A172 (cell line): ENCODE data around the gene OLFM2. TPM values are rescaled to one million over a fixed set of nuclear protein-coding genes. Genes with fewer than 3 reads are reported as not detected.
A peak's percentile ranks its signal among the peaks of the same experiment; 100 is the strongest.

Experiments used
- DNase-seq: peaks from one replicate; pipeline ENCODE4 v3.0.0-alpha.2; 2015; ENCODE audit warnings: low spot score
- total RNA-seq: library from RNA; depleted of rRNA; stranded (reverse); fragments of >200 nt; shearing (Covaris generic); gene quantifications from 2 replicates; pipeline ENCODE4 v1.2.3, GENCODE V29; 2014

Gene OLFM2
- total RNA-seq, 1 experiment from 2014 or later: 2.2 TPM

DNA sequence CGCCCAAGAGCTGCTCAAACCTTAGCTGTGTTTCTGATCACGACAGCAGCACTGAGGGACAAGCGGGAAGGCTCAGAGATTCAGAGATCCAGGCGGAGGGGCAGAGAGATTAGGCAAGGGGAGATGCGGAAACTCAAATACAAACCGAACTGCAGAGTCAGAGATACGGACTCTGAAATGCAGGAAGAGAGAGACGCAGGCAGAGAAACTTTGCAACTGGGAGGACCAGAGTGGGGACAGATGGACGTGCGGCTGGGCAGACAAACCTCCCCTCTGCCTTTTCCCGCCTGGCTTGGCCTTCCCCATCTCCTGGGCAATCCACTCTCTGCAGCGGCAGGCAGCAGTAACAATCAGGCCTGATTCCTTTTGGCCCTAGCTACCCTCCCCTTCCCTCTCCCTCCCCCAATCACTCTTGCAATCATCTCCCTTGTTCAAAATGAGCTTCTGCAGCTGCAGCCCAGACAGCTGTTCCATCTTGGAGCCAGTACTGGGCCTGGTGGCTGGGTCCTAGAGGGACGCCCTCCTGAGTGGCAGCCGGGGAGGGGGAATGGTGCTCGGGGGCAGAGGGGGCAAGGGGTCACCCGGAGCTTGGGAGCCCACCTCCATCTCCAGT is 29.7 kb downstream of the OLFM2 start:
- DNase-seq: no peak

DNA sequence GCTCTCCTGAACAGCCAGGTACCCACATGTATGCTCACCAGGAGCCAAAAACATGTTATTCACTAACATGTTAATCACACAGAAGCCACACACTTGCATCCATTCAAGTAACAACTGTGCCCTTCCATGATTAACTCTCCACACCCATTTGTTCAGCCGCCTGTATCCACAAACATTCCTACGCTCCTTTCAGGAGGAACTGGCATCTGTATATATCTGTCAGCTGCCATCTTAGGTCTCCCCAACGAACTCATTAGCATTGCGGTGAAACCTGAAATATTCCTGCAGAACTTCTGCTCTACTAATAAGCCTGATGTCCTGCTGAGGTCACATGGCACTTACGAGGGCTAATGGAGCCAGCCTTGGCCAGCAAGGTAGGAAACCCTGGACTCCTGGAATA is 33.0 kb downstream of the OLFM2 start:
- no peak for DNase-seq

DNA sequence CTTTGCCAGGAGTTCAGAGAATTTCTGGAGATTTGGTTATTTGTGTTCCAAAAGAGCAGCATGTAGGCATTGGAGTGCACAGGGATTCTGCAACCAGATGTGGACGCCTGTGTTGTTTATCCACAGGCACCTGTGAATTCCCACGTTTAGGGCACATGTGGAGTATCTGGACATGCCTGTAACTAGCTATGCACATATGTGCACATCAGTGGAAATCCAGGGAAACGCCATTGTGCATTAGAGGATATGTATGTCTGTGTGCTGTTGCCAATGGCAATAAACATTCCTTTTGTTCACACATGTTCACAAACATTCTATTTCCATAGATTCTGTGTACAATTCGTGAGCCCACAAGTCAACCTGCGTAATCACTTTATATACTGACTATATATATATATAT is 34.7 kb downstream of the OLFM2 start:
- DNase-seq: no peak

DNA sequence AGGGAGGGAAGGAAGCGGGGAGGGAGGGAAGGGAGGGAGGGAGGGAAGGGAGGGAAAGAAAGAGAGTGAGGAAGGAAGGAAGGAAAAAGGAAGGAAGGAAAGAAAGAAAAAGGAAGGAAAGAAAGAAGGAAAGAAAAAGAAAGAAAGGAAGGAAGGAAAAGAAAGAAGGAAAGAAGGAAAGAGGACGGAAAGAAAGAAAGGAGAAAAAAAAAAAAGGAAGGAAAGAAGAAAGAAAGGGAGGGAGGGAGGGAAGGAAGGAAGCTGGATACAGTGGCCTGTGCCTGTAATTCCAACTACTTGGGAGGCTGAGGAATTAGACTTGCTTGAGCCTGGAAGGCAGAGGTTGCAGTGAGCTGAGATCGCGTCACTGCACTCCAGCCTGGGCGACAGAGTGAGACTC is 35.3 kb downstream of the OLFM2 start:
- no peak for DNase-seq

DNA sequence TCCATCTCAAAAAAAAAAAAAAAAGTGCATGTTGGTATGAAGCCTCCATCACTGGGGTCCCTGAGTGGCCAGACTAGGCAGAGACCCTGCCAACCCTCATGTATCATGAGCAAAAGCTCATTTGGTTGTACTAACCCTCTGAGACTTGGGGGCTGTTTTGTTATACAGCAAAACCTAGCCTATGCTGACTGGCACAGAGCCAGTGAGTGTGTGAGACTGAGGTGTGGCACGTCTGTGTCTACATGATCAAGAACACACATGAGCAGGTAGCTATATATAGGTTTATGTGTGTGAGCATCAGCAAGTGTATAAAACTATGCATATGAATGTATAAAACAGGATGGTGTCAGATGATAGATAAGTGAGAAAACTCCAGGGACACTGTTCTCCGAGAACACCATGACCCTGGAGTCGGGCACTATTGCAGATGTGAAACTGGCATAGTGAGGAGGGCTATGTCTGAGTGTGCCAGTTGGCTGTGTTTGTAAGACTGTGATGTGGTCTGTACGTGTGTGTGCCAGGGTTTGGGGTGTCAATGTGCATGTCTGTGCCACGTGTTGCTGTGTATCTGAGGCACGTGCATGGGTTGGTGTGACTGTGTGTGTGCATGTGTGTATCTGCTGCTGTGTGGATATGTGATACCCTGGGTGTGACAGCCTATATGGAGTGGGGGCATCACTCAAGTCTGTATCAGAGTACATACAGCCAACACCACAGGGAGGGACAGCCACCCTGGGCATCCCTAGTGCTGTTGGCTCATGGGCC is 44.5 kb downstream of the OLFM2 start:
- no peak for DNase-seq

DNA sequence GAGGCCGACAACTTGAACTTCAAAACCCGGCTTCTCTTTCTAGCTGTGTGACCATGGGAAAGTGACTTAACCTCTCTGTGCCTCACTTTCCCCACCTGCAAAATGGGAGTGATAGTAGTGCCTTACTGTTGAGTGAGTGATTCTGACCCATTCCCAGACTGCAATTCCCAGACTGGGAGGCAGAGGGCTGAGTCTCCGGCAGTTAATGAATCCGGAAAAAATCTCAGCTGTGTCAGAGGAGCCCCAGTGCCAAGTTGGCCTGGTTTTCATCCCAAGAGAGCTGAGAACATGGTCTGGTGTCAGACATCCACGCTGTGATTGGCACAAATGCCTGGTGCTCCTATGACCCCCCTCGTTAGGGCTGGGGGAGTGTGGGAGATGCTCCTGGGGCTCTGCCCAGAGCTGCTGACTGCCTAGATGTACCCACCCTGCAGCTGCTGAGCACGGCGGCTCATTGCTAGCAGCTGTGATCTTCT is 51.2 kb downstream of the OLFM2 start:
- DNase-seq: no peak

DNA sequence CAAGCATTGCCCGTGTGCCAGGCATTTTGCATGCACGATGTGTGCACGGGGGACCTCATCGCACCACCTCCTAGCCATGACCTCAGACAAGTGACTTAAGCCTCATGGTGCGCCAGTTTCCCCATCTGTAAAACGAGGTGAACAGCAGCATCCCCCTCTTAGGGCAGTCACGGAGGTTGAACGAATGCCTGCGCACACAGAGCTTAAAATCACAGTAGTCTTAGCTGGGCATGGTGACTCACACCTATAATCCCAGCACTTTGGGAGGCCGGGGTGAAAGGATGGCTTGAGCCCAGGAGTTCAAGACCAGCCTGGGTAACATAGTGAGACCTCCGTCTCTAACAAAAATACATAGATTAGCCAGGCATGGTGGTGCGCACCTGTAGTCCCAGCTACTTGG is 52.6 kb downstream of the OLFM2 start:
- DNase-seq: no peak

DNA sequence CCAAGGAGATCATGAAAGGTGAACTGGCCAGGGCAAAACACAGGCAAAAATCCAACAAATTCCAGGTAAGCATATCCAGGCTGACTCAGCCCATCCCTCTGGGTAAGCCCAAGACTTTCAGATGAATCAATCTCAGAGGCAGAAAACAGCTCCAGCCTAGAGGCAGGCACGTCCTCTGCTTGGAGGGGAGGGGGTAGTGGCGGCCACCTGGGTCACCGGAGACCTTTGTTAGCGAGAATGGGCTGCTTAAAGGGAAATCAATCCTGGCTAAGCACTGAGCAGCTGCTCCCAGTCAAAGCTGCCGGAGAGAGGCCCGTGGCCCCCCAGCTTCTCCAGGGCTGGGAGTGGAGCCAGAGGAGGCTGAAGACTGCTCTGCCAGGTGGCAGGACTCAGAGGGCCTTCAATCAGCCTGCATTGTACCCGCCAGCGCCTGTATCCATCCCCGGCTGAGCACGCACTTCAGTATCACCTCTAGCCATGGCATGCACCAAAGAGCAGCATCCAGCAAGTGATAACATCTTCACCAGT is 53.0 kb downstream of the OLFM2 start:
- DNase-seq: no peak

DNA sequence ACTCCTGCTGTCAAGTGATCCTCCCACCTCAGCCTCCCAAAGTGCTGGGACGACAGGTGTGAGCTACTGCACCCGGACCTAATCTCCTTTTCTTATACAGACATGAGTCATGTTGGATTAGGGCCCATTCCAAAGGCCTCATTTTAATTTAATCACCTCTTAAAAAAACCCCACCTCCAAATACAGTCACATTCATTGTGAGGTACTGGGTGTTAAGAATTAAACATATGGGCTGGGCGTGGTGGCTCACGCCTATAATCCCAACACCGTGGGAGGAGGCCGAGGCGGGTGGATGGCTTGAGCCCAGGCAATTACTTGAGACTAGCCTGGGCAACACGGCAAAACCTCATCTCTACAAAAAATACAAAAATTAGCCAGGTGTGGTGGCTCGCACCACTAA is 54.6 kb downstream of the OLFM2 start:
- DNase-seq: peak; percentile 39

DNA sequence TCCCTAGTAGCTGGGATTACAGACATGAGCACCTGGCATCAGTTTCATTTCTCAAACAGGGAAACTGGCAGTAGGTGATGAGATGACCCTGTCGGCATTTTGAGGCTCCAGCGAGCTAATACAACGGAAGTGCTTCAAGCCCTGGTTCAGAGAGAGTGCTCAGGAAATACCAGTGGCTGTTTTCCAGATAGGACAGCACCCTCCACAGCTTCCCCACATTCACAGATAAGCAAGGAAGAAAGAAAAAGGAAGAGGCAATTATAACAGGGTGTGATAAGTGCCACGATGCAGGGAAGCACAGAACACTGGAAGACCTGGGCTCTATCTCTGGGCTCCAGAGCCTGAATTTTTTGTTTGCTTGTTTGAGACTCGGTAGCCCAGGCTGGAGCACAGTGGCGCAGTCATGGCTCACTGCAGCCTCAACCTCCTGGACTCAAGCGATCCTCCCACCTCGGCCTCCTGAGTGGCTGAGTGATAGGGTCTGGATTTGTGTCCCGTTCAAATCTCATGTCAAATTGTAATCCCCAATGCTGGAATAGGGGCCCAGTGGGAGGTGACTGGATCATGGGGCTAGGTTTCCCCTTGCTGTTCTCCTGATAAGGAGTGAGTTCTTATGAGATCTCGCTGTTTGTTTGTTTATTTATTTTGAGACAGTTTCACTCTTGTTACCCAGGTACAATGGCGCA is 57.7 kb downstream of the OLFM2 start:
- DNase-seq: peak; percentile 27

DNA sequence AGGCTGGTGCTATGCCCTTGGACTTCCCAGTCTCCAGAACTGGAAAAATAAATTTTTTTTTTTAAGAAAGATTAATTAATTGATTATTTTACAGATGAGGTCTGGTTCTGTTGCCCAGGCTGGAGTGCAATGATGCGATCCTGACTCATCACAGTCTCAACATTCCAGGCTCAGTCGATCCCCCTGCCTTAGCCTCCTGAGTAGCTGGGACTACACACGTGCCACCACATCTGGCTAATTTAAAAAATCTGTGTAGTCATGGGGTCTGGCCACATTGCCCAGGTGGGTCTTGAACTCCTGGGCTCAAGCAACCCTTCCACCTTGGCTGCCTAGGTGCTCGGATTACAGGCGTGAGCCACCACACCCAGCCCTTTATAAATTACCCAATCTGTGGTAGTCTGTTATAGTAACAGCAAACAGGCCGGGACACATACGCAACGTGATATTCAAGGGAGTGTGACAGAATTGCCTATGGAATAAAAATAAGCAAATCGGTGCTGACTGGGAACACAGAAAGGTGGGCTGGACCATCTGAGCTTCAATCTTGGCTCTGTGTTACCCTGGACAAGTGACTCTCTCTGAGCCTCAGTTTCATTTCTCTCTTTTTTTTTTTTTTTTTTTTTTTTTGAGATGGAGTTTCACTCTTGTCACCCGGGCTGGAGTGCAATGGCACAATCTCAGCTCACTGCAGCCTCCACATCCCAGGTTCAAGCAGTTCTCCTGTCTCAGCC is 58.4 kb downstream of the OLFM2 start:
- peak; percentile 43 for DNase-seq

DNA sequence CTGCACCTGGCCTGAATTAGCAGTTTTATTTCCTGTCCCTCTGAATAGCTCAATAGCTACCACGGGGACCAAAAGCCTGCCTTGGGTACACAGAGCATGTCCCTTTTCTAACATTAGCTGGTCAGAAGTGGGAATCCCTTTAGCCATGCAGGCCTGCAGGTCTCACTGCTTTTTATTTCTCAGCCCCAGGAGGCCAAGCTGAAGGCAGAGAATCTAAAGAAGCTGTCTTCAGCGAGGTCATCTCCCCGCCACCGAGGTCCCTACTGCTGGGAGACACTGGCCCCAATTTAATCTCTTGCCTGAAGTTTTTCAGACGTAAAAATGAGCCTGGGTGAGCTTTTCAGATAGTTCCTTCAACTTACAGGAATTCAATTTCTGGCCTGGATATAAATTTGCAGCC is 60.5 kb downstream of the OLFM2 start:
- DNase-seq: no peak

DNA sequence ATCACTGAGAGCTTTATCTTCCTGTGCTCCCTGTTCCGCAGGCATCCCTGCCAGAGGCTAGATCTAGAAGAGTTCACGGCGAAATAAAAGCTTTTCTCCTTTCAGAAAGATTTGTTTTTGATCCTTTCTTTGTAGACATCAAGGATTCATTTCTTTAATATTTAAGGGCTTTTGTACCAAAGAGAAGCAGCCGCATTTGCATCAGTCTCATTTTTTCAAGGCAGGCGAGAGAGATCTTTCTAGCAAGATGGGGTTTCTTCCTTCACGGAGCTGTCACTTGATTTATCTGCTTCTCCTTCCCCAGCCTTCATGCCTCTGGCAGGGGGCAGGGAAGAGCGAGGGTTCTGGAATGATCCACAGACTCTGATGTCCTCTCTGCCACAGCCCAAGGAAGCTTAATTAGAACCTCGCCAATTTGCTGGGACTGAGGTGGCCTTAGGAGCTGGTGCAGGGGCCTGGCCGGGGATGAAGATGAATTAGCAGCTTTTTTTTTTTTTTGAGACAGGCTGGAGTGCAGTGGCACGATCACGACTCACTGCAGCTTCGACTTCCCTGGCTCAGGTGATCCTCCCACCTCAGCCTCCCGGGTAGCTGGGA is 61.2 kb downstream of the OLFM2 start:
- no peak for DNase-seq

DNA sequence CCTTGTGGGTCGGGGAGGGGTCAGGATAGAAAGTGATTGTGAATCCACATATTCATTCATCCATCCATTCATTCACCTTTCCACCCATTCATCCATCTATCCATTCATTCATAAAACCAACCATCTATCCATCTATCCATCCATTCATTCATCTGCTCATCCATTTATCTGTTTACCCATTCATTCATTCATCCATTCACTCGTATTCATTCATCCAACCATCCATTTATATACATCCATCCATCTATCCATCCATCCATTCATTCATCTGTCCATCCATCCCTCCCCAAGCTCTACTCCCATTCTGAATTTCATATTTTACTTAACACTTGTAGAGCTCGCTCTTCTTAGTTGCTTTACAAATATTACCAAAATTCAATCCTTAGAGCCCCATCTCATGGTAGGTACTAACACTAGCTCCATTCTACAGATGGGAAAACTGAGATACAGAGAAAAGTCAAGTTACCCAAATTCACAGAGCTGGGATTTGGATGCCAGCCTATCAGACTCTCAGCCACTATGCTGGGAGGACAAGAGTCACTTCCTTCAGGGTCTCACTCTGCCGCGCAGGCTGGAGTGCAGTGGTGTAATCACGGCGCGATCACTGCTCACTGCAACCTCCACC is 63.6 kb downstream of the OLFM2 start:
- no peak for DNase-seq

DNA sequence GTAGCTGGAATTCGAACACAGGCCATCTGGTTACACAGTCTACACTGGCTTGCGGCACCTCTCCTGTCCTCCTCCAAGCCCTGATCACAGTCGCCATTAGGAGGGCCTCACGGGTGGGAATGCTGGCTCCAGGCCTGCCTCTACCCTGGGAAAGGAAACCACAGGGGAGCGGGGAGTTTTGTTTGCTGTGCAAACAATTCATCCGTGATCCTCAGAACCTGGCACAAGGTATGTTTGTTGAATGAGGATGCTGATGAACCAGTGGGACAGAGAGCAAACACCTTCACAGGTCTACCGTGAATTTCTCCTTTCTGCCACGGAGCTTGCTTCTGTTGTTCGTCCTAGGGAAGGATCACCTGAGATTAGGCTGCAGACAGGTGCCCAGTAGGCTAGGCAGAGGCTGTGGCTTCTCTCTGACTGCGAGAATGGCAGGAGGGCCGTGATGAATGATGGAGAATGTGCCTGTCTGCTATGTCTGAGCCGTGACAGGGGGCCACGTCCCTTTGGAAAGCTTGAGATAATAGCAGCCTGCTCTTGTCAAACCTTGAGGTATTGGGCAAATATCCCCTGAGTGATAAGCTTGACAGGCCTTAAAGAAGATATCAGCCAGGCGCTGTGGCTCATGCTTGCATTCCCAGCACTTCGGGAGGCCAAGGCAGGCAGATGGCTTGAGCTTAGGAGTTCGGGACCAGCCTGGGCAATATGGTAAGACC is 64.5 kb downstream of the OLFM2 start:
- no peak for DNase-seq

DNA sequence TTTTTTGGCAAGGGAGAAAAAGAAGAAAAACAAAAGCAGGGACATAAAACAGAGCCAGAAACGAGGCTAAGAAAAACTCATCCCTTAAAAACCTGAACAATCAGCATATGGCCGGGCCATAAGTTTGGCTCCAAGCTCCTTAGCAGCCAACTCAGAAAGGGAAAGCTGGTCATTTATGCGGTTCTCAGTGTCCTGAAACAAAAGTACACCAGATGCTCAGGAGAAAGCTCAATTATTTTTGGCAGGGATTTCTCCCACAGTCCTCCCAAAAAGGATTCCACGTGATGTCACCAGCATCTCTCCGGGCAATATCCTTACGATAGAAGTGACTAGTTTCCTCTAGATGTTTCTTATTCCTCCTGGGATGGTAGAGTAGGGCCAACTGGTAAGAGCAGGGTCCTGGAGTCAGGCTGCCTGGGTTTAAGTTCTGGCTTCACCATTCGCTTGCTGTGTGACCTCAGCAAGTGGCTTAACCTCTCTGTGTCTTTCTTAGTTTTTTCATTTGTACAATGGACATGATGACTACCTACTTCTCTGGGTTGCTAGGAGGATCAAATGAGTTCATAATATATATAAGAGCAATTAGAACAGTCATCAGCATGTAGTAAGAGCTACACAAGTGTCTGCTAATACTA is 67.2 kb downstream of the OLFM2 start:
- no peak for DNase-seq

DNA sequence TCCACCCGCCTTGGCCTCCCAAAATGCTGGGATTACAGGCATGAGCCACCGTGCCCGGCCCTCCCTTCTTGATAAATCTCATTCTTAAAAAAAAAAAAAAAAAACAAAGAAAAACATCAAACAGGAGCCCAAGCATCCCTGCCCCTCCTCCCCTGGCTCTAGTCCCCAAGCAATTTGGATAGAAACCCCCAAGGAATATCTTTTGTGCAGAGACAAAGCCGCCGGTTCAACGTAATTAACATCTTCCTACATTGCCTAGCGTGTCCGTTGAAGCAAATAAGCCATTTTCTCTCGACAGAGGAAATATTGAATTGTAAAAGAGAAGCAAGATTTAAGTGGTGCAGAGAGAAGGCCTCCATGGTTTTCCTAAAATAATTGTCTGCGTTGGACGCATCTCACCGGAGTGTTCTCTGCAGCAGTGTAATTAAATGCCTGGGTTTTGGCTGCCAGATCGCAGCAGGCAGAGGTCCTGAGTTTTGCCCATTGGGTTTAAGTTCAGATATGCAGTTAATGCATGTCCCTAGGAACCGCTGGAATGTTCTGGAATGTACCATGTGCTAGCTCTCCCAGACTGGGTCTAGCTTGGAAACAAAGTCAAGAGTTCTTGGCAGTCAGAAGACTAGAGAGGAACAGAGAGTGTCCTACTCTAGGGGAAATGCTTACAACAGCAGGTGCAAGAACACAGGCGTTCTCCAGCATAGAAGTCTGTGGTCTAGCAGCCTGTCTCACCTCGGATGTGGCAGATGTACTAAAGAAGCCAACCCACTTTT is 70.4 kb downstream of the OLFM2 start:
- no peak for DNase-seq

DNA sequence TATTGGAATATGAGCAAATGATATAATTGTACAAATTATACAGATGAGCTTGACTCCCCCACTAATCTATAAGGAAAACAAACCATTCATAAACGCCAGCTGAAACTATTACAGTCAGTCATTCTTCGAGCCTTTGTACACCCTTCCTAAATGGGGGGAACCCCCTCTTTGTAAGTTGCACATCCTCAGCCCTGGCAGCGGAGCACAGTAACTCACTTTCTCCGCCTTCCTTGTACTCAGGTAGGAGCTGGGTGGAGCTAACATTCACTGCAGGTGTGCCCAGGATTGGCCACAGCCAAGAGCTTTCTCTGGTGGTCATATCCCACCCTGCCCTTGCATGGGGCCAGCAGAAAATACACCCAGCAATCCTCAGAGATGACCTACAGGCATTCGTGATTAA is 72.6 kb downstream of the OLFM2 start:
- no peak for DNase-seq

DNA sequence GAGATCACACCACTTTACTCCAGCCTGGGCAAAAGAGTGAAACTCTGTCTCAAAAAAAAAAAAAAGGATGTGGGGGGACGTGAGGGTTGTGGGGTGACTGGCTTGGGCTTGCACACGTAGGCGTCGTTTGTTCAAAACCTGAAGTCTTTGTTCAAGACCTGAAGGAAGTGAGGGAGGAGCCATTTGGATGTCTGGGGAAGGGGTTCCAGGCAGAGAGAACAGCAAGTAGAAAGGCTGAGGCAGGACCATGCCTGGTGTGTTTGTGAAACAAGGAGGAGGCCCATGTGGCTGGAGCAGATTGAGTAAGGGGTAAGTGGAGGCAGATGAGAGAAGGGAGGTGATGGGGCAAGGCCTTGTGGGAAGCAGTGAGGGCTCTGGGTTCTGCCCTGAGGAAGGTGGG is 73.4 kb downstream of the OLFM2 start:
- DNase-seq: no peak
